NCI-H2107 (cell line): Measurements from ENCODE around the gene AGAP3.

Experiments used
- DNase-seq: peaks from one replicate; lab custom pipeline; 2025; lab: John Stamatoyannopoulos, UW

The AGAP3 gene

GRCh38 chr7:151124481-151124880, 38.2 kb downstream of the AGAP3 start:
- DNase-seq = no peak

DNA sequence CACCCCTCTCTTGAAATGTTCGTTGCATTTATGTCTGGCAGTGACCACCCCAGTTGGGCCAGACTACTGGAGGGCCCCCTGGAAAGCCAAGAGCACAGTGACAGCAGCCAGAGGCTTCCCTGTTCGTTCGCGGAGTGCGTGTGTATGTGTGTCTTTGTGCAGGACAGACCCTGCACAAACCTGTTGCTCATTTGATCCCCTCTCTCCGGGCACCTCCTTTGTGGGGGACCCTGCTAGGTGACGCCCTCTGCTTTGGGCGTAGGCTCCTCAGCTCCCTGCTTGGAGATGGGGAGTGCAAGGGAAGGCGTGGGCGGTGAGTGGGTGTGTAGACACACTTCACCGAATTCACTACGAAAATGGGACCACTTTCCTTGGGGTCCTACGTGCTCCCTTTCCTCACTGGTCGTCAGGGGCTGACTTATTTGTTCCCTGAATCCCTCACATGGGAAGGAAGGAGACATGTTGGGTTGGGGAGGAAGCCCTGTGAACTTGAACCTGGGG, 38.7 kb downstream of the AGAP3 start:
- DNase-seq = no peak

DNA sequence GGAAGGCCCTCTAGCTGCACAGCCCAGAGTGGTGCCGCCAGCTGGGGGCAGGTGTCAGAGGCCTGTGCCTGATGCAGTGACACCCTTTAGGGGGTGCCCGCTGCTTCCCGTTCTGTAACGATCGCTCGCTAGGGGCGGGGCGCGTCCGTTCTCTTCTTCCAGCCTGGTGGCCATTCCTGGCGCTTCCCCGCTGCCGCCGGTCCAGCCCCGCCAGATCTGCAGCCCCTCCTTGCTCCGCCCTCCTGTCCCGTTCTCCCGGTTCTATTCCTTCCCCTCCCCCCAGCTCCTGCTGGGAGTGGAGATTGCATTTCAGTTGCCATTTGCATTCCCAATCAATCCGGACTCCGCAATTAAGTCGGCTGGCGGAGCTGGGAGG, 39.2 kb downstream of the AGAP3 start:
- no peak for DNase-seq

GRCh38 chr7:151125846-151126481, 39.7 kb downstream of the AGAP3 start:
- DNase-seq = no peak

GRCh38 chr7:151126491-151127137, 40.3 kb downstream of the AGAP3 start:
- DNase-seq = no peak

DNA sequence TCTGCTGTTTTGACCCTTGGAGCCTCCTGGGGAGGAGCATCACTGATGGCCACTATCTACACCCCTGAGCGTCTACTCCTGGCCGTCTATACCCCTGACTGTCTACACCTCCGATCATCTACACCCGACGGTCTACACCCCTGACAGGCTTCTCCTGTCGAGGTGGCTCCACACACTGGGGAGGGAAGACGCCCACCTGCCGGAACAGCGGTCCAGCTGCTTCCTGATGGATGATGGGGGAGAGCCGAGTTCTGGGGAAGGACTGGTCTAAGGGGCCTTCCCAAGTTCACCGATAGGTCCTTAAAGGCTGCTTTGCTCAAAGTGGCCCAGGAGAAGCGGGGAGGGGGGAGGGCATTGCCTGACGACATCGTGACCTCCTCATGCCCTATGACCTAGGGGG, 41.9 kb downstream of the AGAP3 start:
- DNase-seq = no peak

DNA sequence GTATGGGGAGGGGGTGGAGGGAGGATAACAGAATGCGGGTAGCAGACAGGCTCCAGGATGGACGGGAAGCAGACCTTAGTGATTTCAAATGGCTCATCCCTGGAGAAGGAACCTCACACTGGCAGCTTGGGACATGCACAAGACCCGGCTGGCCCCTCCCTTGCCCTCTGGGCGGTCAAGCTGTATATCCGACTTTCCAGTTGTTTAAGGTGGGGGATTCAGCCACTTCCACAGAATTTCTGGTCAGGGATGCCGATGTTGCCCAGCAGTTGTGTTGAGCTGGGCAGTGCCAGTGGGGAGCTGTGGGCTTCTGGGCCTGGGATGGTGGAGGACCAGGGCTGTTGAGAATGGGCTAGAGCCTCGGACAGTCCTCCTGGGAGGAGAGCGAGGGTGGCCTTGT, 42.4 kb downstream of the AGAP3 start:
- DNase-seq = no peak

- DNase-seq = no peak
Observed at GRCh38 chr7:151129117-151129959, 43.1 kb downstream of the AGAP3 start.

GRCh38 chr7:151129960-151130591, 43.8 kb downstream of the AGAP3 start:
- no peak for DNase-seq

DNA sequence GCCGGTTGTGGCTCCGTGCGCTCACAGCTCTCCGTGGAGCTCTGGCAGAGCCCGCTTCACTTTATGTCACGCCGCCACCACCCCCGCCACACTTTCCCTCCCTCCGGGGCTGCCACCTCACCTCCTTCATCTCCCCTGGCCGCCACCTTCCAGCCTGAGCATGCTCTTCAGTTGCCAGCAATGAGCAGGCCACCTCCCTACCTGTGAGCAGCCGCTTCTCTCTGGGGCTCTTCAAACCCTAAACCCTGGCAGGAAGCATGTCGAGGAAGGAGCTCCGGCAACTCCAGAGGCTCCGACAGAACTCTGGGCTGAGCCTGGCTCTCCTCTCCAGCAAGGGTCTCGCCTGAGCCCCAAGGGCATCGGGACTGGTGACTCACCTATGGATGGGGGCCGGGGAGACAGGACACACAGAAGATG, 44.5 kb downstream of the AGAP3 start:
- DNase-seq = no peak

DNA sequence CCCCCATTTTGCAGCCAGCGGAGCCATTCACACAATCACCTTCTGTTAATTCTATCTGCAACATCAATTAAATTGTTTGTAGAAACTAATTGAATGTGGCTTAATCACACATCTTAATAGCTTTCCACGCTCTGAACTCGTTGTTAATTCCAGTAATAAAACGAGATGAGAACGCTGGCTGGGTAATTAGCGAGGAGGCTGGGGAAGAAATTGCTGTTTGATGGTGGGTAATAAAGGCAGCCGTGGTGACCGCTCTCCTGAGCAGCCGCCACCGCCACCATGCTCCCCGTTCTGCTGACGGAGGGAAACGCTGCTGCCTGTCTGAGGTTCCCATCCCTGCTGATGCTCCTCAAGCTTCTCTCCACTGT, 44.9 kb downstream of the AGAP3 start:
- no peak for DNase-seq

- no peak for DNase-seq
Observed at GRCh38 chr7:151131592-151132293, 45.5 kb downstream of the AGAP3 start.

GRCh38 chr7:151132461-151133205, 46.4 kb downstream of the AGAP3 start:
- no peak for DNase-seq

DNA sequence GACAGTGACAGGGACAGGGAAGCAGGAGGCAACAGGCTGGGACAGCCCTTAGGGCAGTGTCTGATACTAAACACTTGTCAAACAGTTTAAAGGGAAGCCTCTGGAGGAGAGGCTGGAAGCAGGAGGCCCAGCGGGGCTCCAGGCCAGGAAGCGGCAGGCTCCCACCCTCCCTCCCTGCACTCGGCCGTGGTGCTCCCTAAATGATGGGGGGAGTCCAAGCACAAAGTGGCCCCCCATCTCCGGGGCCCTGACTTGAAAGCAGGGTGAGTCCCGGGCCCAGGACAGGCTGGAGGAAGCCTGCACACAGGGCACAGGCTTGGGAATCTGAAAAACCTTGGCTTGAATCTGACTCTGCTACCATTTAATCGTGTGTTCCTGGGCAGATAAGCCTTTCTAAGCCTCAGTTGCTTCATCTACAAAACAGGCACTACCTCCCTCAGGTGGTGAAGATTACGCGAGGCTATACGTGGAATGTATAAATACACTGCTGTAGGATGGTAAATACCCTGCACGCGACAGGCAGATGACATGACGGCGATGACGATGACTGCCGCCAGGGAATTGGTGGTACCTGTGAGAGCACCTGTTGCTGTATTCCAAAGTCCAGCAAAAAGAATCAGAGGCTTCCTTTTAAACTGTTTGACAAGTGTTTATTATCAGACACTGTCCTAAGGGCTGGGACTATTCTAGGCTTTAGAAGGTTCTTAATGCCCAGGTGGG, 47.2 kb downstream of the AGAP3 start:
- DNase-seq = no peak

- no peak for DNase-seq
Observed at GRCh38 chr7:151133986-151134742, 47.9 kb downstream of the AGAP3 start.

DNA sequence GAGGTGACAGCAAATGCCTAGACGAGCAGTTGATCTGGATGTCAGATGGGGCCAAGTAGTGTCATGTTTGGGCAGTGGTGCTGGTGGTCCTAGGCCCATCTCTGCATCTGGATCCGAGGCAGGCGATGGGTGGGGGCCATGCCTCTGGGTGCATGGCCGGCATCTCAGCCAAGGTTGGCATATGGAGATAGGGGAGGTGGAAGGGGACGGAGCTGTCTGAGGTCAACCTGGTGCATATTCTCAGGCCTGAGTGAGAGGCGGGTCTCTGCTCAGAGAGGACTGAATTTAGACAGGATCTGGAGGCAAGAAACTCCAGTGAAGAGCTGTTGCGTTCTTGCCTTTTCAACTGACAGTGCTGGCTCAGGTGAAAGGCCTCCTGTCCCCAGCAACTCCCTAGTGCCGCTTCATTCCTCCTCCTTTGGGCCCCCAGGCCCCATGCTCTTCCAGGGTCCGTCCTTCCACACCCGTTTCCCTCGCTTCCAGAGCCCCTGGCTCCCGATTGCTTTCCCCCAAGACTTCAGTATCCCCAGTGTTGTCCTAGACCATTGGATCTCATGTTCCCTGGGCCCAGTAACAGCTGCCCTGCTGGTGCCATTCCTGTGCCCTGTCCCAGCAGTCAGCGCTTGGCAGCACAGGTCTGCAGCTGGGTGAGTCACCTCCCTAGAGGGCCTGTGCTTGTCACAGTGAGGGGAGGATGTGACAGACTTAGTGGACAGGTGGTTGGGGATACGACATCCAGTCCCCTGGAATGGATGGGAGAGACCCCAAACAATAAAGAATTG, 48.7 kb downstream of the AGAP3 start:
- no peak for DNase-seq

DNA sequence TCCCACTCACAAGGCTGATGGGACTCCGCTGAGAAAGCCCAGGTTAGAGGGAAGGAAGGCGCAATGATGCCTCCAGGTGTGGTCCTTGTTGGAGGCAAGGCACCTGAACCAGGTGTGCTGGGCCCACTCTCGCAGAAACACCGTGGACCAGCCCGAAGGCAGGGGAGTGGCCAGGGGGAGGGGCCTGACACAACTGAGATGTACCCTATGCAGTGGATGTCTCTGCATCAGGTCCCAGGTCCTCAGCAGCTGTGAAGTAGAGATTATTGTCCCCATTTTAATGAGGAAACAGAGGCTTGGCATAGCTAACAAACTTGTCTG, 49.2 kb downstream of the AGAP3 start:
- no peak for DNase-seq

DNA sequence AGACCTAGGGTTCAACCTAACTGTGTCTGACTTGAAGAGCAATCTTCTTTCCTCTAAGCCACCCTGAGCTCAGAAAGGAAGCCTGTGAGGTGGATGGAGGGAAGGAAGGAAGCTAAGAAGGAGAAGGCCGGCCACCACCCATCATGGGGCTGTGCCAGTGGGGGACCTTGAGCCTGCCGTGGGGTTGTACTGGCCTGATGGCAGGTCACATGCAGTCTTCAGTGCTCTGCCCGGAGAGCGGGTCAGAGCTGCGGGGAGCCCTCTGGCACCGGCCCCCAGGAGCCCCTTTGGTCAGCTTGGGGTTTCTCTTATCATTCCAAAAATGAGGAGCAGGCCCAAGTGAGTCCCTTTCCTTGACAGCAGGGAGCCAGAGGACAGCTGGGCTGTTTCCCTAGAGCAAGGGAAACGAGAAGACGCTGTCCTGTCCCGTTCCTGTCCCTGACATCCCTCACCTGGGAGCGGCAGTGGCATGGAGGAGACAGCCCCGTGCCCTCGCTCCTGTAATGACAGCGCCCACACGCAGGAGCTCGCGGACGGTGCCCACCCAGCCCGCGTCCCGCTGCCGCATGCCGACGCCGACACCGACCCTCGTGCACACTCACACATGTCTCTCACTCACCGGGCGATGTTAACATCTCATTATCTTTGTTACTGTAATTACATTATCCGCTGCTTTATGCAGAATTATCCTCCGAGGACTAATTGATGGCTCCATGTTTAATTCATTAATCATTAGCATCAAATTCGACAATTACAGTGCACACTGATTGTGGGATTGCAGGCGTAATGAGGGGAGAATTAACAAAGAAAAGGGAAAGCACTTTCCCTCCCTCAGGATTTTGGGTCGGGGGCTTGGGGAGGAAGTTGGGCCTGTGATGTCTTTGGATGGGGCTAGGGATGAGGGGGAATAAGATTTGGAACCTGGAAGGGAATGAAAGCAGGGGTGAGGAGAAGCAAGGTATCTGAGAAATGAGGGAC, 49.9 kb downstream of the AGAP3 start:
- no peak for DNase-seq
